Stimulated activated effector memory CD8-positive, alpha-beta T cell treated with anti-CD3 and anti-CD28 coated beads, Interleukin-12 subunit alpha, Interleukin-12 subunit beta, amount 100 ng/mL, for 72 hours (primary cell): ENCODE results near the gene ADGRG4.

Experiments used
- ATAC-seq: fragments of 150-1000 bp; cut with Tn5 transposase; 2 replicates; pipeline ENCODE4 v1.10.0; 2021
- DNase-seq, 2 donors: peaks; one replicate each; pipeline ENCODE4 v3.0.0; 2021 to 2022; ENCODE audit warnings: low spot score in 2 of 2
- H3K27ac Mint-ChIP-seq: one replicate; pipeline ENCODE4 v1.8.0; 2022; ENCODE audit warnings: mild to moderate bottlenecking, mixed read lengths
- H3K36me3 Mint-ChIP-seq: one replicate; pipeline ENCODE4 v1.8.0; 2022; ENCODE audit warnings: mild to moderate bottlenecking, mixed read lengths
- H3K4me1 Mint-ChIP-seq: one replicate; pipeline ENCODE4 v1.8.0; 2022; ENCODE audit warnings: mixed read lengths
- H3K4me3 Mint-ChIP-seq: one replicate; pipeline ENCODE4 v1.8.0; 2022; ENCODE audit warnings: mild to moderate bottlenecking, mixed read lengths
- H3K9me3 Mint-ChIP-seq: one replicate; pipeline ENCODE4 v1.8.0; 2022; ENCODE audit warnings: mixed read lengths

Gene ADGRG4

GRCh38 chrX:136453771-136454170 is 153.0 kb downstream of the ADGRG4 start:
- no peaks in the 10 kb centered on the region for H3K9me3 Mint-ChIP-seq
- no peaks in the 10 kb centered on the region for H3K4me1 Mint-ChIP-seq
- DNase-seq (no peak), ATAC-seq (no peak)
- no peak overlapping the region for H3K27ac Mint-ChIP-seq
- no peaks in the 10 kb centered on the region for H3K36me3 Mint-ChIP-seq
- no peak overlapping the region for H3K4me3 Mint-ChIP-seq

- ATAC-seq = no peak
- H3K9me3 Mint-ChIP-seq = no peaks in the 10 kb centered on the region
- H3K27ac Mint-ChIP-seq = no peak overlapping the region
- no peak for DNase-seq
- no peaks in the 10 kb centered on the region for H3K36me3 Mint-ChIP-seq
- H3K4me3 Mint-ChIP-seq = no peak overlapping the region
- no peaks in the 10 kb centered on the region for H3K4me1 Mint-ChIP-seq
Observed at GRCh38 chrX:136456133-136456532, 155.4 kb downstream of the ADGRG4 start.

DNA sequence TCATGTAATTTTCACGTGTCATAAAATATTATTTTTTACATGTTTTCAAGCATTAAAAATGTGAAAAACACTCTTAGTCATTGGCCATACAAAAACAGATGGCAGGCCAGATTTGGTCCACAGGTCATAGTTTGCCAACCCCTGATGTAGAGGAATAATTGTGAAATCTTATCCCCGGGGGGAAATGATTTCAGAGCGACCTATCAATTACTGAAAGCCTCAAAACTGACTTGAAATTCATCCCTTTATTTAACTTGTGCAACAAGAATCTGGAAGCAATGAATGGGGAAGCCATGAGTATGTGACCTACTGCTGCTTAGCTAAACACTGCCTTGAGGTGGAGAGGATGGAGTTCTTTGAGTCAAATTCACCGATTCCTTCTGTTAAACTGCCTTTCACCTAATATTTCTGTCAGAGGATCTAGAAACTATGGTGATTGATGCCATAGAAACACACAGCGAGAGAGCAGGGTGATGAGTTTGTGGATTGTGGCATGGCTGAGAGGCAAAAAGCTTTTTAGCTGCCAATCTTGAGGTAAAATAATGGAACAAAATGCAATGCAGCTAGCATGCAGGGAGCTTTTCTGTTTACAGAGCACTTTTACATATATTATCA is 156.6 kb downstream of the ADGRG4 start:
- DNase-seq (no peak), ATAC-seq (no peak)
- Mint-ChIP-seq H3K9me3 (no peaks in the 10 kb centered on the region), H3K4me3 (no peak overlapping the region), H3K27ac (no peak overlapping the region), H3K4me1 (no peaks in the 10 kb centered on the region), H3K36me3 (no peaks in the 10 kb centered on the region)

- Mint-ChIP-seq H3K36me3 (no peaks in the 10 kb centered on the region), H3K4me1 (no peaks in the 10 kb centered on the region), H3K27ac (no peak overlapping the region), H3K4me3 (no peak overlapping the region), H3K9me3 (no peaks in the 10 kb centered on the region)
- ATAC-seq = no peak
- DNase-seq = no peak
Observed at GRCh38 chrX:136464589-136464988, 163.8 kb downstream of the ADGRG4 start.
